Uterus (tissue), 2 donors: ENCODE measurements around the gene TOR2A.

Experiments used
- POLR2A ChIP-seq, 2 donors: fragments of 450-650 bp; IDR thresholded peaks; one replicate each; pipeline ENCODE4 v1.6.1; 2016; ENCODE audit warnings: antibody characterized with exemption in 2 of 2, mild to moderate bottlenecking in 1 of 2, moderate library complexity in 1 of 2
- TF ChIP-seq, protein P1 (sequence below), 4 experiments: fragments of 200-600 bp in 2 of 4; fragments of 450-650 bp in 2 of 4; sonication (generic) in 2 of 4; IDR thresholded peaks; one replicate each; pipeline ENCODE4 v1.5.1; 2016 to 2019; ENCODE audit warnings: antibody characterized with exemption in 4 of 4, mild to moderate bottlenecking in 2 of 4, moderate library complexity in 1 of 4

DNA sequence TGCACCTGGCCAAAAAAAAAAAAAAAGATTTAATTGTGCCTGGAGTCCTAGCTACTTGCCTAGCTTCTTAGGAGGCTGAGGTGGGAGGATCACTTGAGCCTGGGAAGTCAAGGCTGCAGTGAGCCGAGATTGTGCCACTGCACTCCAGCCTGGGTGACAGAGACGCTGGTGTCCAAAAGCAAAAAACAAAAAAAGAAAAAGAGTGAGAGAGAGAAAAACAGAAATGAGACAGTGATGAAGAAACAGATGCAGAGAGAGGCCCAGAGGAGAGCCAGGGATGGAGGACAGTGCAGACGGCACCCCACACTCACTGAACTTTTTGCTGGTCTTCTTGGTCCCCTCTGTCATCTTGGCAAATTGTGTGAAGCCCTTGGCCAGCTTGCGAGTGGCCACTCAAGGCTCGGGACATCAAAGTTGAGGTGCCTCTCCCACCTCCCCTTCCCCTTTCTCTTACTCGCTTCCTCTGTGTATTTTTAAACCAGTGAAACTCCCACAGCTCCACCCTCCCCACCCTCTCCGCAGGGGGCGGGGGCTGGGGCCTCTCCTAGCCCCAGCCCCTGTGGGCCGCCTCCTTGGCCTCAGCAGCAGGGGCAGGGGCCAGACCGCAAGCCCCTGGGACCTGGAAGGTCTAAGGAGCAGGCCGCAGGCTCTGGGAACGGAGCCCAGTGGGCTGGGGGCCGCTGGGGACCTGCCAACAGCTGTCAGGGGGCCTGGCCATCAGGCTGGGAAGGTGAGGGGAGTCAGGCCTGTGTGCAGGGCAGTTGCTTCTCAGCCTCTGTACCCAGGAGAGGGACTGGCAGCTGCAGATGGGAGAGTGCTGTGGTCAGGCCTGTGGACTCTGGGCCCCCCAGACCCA lies 43.4 kb upstream of the TOR2A start, which contains the start of gene SH2D3C:
- TF ChIP-seq, protein P1, sequence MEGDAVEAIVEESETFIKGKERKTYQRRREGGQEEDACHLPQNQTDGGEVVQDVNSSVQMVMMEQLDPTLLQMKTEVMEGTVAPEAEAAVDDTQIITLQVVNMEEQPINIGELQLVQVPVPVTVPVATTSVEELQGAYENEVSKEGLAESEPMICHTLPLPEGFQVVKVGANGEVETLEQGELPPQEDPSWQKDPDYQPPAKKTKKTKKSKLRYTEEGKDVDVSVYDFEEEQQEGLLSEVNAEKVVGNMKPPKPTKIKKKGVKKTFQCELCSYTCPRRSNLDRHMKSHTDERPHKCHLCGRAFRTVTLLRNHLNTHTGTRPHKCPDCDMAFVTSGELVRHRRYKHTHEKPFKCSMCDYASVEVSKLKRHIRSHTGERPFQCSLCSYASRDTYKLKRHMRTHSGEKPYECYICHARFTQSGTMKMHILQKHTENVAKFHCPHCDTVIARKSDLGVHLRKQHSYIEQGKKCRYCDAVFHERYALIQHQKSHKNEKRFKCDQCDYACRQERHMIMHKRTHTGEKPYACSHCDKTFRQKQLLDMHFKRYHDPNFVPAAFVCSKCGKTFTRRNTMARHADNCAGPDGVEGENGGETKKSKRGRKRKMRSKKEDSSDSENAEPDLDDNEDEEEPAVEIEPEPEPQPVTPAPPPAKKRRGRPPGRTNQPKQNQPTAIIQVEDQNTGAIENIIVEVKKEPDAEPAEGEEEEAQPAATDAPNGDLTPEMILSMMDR (IDR thresholded peaks at IDR 0.05) = no peak
- no peak for TF ChIP-seq POLR2A (IDR thresholded peaks at IDR 0.05)
